Measurements from ENCODE around the gene CTDSPL. TPM values are rescaled to one million over a fixed set of nuclear protein-coding genes. Genes with fewer than 3 reads are reported as not detected.

The CTDSPL gene
- total RNA-seq, 1 experiment from 2014 or later, result 124 TPM

GRCh38 chr3:37999836-38000235 lies 138.2 kb downstream of the CTDSPL start:
- H3K4me1 ChIP-seq (replicated peaks; ENCODE audit: insufficient read depth), result peaks cover 7% of the 10 kb centered on the region; the same call in 1 of the 2 replicates
- CTCF ChIA-PET, result no interaction called here

GRCh38 chr3:38000242-38000916 lies 138.7 kb downstream of the CTDSPL start:
- Histone ChIP-seq H3K27ac (no peak overlapping the region), H3K4me1 (replicated peaks; ENCODE audit: insufficient read depth) (peaks cover 7% of the 10 kb centered on the region; the same call in 1 of the 2 replicates), H3K79me2 (ENCODE audit: low read depth) (no peaks in the 10 kb centered on the region), H3K4me2 (no peak overlapping the region), H3K36me3 (ENCODE audit: low read depth) (no peaks in the 10 kb centered on the region), H3K27me3 (ENCODE audit: insufficient read depth, low read depth) (no peaks in the 10 kb centered on the region), H4K20me1 (ENCODE audit: insufficient read depth) (no peaks in the 10 kb centered on the region), H3K9me3 (ENCODE audit: insufficient read depth, low read depth) (no peaks in the 10 kb centered on the region), H3K9me2 (ENCODE audit: insufficient read depth) (no peaks in the 10 kb centered on the region), H3K4me3 (no peak overlapping the region), H3F3A (ENCODE audit: insufficient read depth, low read depth) (peaks cover 9% of the 10 kb centered on the region; the same call in 1 of the 2 replicates), H2AFZ (no peak overlapping the region)
- ChIA-PET CTCF (interaction anchor here (0.5 to 1.6 kb wide), 4 partner anchors 19 to 973 kb away, joined by 3 to 7 read pairs (median 5); no protein-coding TSS in a partner anchor), POLR2A (ENCODE audit: unreplicated experiment) (no interaction called here)
- DNase-seq, result no peak
- intact Hi-C loops (cut with micrococcal nuclease; ENCODE audit: unreplicated experiment), result loop anchor here (5.0 to 10.0 kb wide), 3 partner anchors 137 to 657 kb away; partner anchors contain the start of genes ACAA1, MYD88 and XYLB
- no peak for TF ChIP-seq CTCF (conservative IDR thresholded peaks at IDR 0.05)
- no TSS peak for BruUV-seq (replicated peaks)

More at GRCh38 chr3:37999836-38000235, 138.2 kb downstream of the CTDSPL start:
- H3K9me2 ChIP-seq (ENCODE audit: insufficient read depth), result no peaks in the 10 kb centered on the region
- intact Hi-C loops (cut with micrococcal nuclease; ENCODE audit: unreplicated experiment), result loop anchor here (5.0 to 10.0 kb wide), 3 partner anchors 137 to 657 kb away; partner anchors contain the start of genes ACAA1, MYD88 and XYLB
- no peaks in the 10 kb centered on the region for H3K36me3 ChIP-seq (ENCODE audit: low read depth)
- no TSS peak for BruUV-seq (replicated peaks)
- H3K4me3 ChIP-seq, result no peak overlapping the region
- no peaks in the 10 kb centered on the region for H4K20me1 ChIP-seq (ENCODE audit: insufficient read depth)
- peaks cover 10% of the 10 kb centered on the region; the same call in 1 of the 2 replicates for H3F3A ChIP-seq (ENCODE audit: insufficient read depth, low read depth)
- H3K27me3 ChIP-seq (ENCODE audit: insufficient read depth, low read depth), result no peaks in the 10 kb centered on the region
- DNase-seq, result no peak
- H3K9me3 ChIP-seq (ENCODE audit: insufficient read depth, low read depth), result no peaks in the 10 kb centered on the region
- TF ChIP-seq EZH2 (IDR thresholded peaks at IDR 0.05; ENCODE audit: low read depth) (no peak), CTCF (conservative IDR thresholded peaks at IDR 0.05) (no peak)
- H2AFZ ChIP-seq, result no peak overlapping the region
- no peaks in the 10 kb centered on the region for H3K79me2 ChIP-seq (ENCODE audit: low read depth)
- no peak overlapping the region for H3K27ac ChIP-seq
- POLR2A ChIA-PET (ENCODE audit: unreplicated experiment), result no interaction called here
- H3K4me2 ChIP-seq, result no peak overlapping the region

- peaks cover 6% of the 10 kb centered on the region; the same call in 1 of the 2 replicates for H3F3A ChIP-seq (ENCODE audit: insufficient read depth, low read depth)
- TF ChIP-seq CTCF (conservative IDR thresholded peaks at IDR 0.05) (no peak), EZH2 (IDR thresholded peaks at IDR 0.05; ENCODE audit: low read depth) (no peak)
- no peak overlapping the region for H3K27ac ChIP-seq
- no peaks in the 10 kb centered on the region for H3K36me3 ChIP-seq (ENCODE audit: low read depth)
- H3K4me1 ChIP-seq (replicated peaks; ENCODE audit: insufficient read depth), result peaks cover 7% of the 10 kb centered on the region; the same call in 1 of the 2 replicates
- no peaks in the 10 kb centered on the region for H3K27me3 ChIP-seq (ENCODE audit: insufficient read depth, low read depth)
- no TSS peak for BruUV-seq (replicated peaks)
- ChIA-PET CTCF (interaction anchor here (0.6 to 1.6 kb wide), 3 partner anchors 26 to 972 kb away, joined by 4 to 7 read pairs (median 6); no protein-coding TSS in a partner anchor), POLR2A (ENCODE audit: unreplicated experiment) (no interaction called here)
- intact Hi-C loops (cut with micrococcal nuclease; ENCODE audit: unreplicated experiment), result loop anchor here (1.0 to 10.0 kb wide), 4 partner anchors 136 to 656 kb away; partner anchors contain the start of genes ACAA1, MYD88 and XYLB
- DNase-seq, result no peak
- H3K9me3 ChIP-seq (ENCODE audit: insufficient read depth, low read depth), result no peaks in the 10 kb centered on the region
- no peaks in the 10 kb centered on the region for H4K20me1 ChIP-seq (ENCODE audit: insufficient read depth)
- no peak overlapping the region for H2AFZ ChIP-seq
- no peak overlapping the region for H3K4me3 ChIP-seq
- no peak overlapping the region for H3K4me2 ChIP-seq
- no peaks in the 10 kb centered on the region for H3K9me2 ChIP-seq (ENCODE audit: insufficient read depth)
- H3K79me2 ChIP-seq (ENCODE audit: low read depth), result no peaks in the 10 kb centered on the region
Measured at GRCh38 chr3:38000965-38001455, 139.3 kb downstream of the CTDSPL start.

Measured in PC-9 (cell line).